ENCODE results near the gene SPATA19. TPM values are rescaled to one million over a fixed set of nuclear protein-coding genes. Genes with fewer than 3 reads are reported as not detected.

Gene SPATA19
- total and polyA plus RNA-seq, 4 donors: not detected

DNA sequence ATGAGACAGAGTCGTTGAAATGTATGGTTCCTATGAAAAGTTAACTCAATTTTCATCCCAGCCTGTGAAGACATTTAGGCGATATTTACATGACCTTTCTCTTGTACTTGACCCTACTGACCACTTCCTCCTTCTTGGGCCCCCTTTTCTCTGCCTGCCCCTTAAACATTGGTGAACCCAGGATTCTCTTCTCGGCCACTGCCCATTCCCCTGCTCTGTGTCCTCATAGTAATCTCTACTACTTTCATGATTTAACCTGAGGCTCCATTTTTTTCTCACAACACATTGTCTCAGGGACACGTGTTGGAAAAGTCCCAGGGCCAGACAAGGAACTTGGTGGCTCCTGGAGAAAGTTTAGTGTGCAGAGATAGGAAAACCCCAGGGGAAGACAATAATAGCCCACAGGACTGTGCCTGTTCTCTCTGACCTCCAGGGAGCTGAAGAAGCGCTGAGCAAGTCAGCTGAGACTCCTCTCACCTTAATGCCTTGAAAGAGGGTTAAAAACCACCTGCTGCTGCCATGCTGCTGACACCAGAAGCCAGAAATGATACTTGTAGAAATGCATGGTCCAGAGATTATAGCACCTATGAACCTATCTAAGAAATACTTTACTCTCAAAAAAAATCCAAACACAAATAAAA, 42.5 kb upstream of the SPATA19 start:
- no peak for TF ChIP-seq JUND (IDR thresholded peaks at IDR 0.05)
- TF ChIP-seq MAX (IDR thresholded peaks at IDR 0.05): no peak
- TF ChIP-seq FOXA1 (IDR thresholded peaks at IDR 0.05): no peak
- no peak for TF ChIP-seq FOXA2 (IDR thresholded peaks at IDR 0.05)
- TF ChIP-seq, protein P1, sequence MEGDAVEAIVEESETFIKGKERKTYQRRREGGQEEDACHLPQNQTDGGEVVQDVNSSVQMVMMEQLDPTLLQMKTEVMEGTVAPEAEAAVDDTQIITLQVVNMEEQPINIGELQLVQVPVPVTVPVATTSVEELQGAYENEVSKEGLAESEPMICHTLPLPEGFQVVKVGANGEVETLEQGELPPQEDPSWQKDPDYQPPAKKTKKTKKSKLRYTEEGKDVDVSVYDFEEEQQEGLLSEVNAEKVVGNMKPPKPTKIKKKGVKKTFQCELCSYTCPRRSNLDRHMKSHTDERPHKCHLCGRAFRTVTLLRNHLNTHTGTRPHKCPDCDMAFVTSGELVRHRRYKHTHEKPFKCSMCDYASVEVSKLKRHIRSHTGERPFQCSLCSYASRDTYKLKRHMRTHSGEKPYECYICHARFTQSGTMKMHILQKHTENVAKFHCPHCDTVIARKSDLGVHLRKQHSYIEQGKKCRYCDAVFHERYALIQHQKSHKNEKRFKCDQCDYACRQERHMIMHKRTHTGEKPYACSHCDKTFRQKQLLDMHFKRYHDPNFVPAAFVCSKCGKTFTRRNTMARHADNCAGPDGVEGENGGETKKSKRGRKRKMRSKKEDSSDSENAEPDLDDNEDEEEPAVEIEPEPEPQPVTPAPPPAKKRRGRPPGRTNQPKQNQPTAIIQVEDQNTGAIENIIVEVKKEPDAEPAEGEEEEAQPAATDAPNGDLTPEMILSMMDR (IDR thresholded peaks at IDR 0.05; ENCODE audit: low read depth, low read length, missing input control): no peak
- TF ChIP-seq TAF1 (conservative IDR thresholded peaks at IDR 0.05): no peak
- no peak for TF ChIP-seq SP1 (IDR thresholded peaks at IDR 0.05)
- TF ChIP-seq, protein P2, sequence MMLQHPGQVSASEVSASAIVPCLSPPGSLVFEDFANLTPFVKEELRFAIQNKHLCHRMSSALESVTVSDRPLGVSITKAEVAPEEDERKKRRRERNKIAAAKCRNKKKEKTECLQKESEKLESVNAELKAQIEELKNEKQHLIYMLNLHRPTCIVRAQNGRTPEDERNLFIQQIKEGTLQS (IDR thresholded peaks at IDR 0.05): no peak
- no peak for TF ChIP-seq EGR1 (IDR thresholded peaks at IDR 0.05; ENCODE audit: low read depth in 2 of 2)
- no peak for TF ChIP-seq GABPA (IDR thresholded peaks at IDR 0.05 in 1 of 2, conservative IDR thresholded peaks at IDR 0.05 in 1 of 2)
- no peak for TF ChIP-seq REST (IDR thresholded peaks at IDR 0.05)
- TF ChIP-seq NR2F2 (IDR thresholded peaks at IDR 0.05): no peak
- no peak for TF ChIP-seq RAD21 (IDR thresholded peaks at IDR 0.05)
- TF ChIP-seq, protein P3, sequence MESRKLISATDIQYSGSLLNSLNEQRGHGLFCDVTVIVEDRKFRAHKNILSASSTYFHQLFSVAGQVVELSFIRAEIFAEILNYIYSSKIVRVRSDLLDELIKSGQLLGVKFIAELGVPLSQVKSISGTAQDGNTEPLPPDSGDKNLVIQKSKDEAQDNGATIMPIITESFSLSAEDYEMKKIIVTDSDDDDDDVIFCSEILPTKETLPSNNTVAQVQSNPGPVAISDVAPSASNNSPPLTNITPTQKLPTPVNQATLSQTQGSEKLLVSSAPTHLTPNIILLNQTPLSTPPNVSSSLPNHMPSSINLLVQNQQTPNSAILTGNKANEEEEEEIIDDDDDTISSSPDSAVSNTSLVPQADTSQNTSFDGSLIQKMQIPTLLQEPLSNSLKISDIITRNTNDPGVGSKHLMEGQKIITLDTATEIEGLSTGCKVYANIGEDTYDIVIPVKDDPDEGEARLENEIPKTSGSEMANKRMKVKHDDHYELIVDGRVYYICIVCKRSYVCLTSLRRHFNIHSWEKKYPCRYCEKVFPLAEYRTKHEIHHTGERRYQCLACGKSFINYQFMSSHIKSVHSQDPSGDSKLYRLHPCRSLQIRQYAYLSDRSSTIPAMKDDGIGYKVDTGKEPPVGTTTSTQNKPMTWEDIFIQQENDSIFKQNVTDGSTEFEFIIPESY (IDR thresholded peaks at IDR 0.05): no peak
- no peak for TF ChIP-seq HNF4G (IDR thresholded peaks at IDR 0.05)
- no peak for TF ChIP-seq RXRA (IDR thresholded peaks at IDR 0.05)
- no peak for TF ChIP-seq HNF4A (conservative IDR thresholded peaks at IDR 0.05)
- no peak for TF ChIP-seq YY1 (IDR thresholded peaks at IDR 0.05)
- DNase-seq (ENCODE audit: low spot score): peak; percentile 21
- Histone ChIP-seq H3K9me3 (ENCODE audit: control insufficient read depth in 4 of 4, low read length in 3 of 4) (no peaks in the 10 kb centered on the region), H3K27me3 (ENCODE audit: control insufficient read depth in 4 of 4, insufficient read depth in 4 of 4, low read length in 3 of 4) (peaks cover 0 to 7% (median 0%) of the 10 kb centered on the region in 4 donors), H3K4me1 (ENCODE audit: control insufficient read depth in 4 of 4, insufficient read depth in 4 of 4, low read length in 3 of 4) (no peaks in the 10 kb centered on the region), H3K9ac (ENCODE audit: low read depth in 1 of 2, low read length in 2 of 2) (no peak overlapping the region), H3K36me3 (ENCODE audit: control insufficient read depth in 4 of 4, insufficient read depth in 3 of 4, low read depth in 1 of 4, low read length in 3 of 4) (no peaks in the 10 kb centered on the region), H3K27ac (ENCODE audit: low read depth in 1 of 2, low read length in 2 of 2) (no peak overlapping the region), H3K4me3 (ENCODE audit: low read depth in 1 of 3, low read length in 3 of 3) (no peak overlapping the region)
- 57% methylated on average over 5 of the region's 5 CpGs for WGBS

Measured in liver (tissue), 9 donors.